ENCODE measurements around the gene PLA2G4B.

PLA2G4B gene

GRCh38 chr15:41814534-41814933 is 24.1 kb upstream of the PLA2G4B start:
- no peak for TF ChIP-seq CTCF (conservative IDR thresholded peaks at IDR 0.05; ENCODE audit: low read depth, low read length)
- no peak for DNase-seq (ENCODE audit: low read depth)

GRCh38 chr15:41816788-41817187 is 21.9 kb upstream of the PLA2G4B start:
- DNase-seq (ENCODE audit: low read depth) = no peak
- no peak for TF ChIP-seq CTCF (conservative IDR thresholded peaks at IDR 0.05; ENCODE audit: low read depth, low read length)
- H3K4me3 ChIP-seq (ENCODE audit: low read depth, low read length) = no peak overlapping the region

More at GRCh38 chr15:41814534-41814933, 24.1 kb upstream of the PLA2G4B start:
- no peak overlapping the region for H3K4me3 ChIP-seq (ENCODE audit: low read depth, low read length)

- no peak for TF ChIP-seq CTCF (conservative IDR thresholded peaks at IDR 0.05; ENCODE audit: low read depth, low read length)
- DNase-seq (ENCODE audit: low read depth) = no peak
- no peak overlapping the region for H3K4me3 ChIP-seq (ENCODE audit: low read depth, low read length)
Observed at GRCh38 chr15:41817327-41817726, 21.3 kb upstream of the PLA2G4B start.

GRCh38 chr15:41817781-41818180 is 20.9 kb upstream of the PLA2G4B start:
- no peak for TF ChIP-seq CTCF (conservative IDR thresholded peaks at IDR 0.05; ENCODE audit: low read depth, low read length)
- no peak for DNase-seq (ENCODE audit: low read depth)
- H3K4me3 ChIP-seq (ENCODE audit: low read depth, low read length) = no peak overlapping the region

- TF ChIP-seq CTCF (conservative IDR thresholded peaks at IDR 0.05; ENCODE audit: low read depth, low read length) = no peak
- no peak overlapping the region for H3K4me3 ChIP-seq (ENCODE audit: low read depth, low read length)
- DNase-seq (ENCODE audit: low read depth) = no peak
Observed at GRCh38 chr15:41819455-41820050, 19.1 kb upstream of the PLA2G4B start.

- no peak for DNase-seq (ENCODE audit: low read depth)
- H3K4me3 ChIP-seq (ENCODE audit: low read depth, low read length) = no peak overlapping the region
- TF ChIP-seq CTCF (conservative IDR thresholded peaks at IDR 0.05; ENCODE audit: low read depth, low read length) = no peak
Observed at GRCh38 chr15:41820791-41821423, 17.7 kb upstream of the PLA2G4B start.

- H3K4me3 ChIP-seq (ENCODE audit: low read depth, low read length) = no peak overlapping the region
- no peak for TF ChIP-seq CTCF (conservative IDR thresholded peaks at IDR 0.05; ENCODE audit: low read depth, low read length)
- no peak for DNase-seq (ENCODE audit: low read depth)
Observed at GRCh38 chr15:41821831-41822230, 16.8 kb upstream of the PLA2G4B start.

All from choroid plexus epithelial cell (primary cell).